OCI-LY7 (cell line): ENCODE measurements around the gene CDCA5.

ENCODE experiments used
- EZH2phosphoT487 ChIP-seq: fragments of 200-600 bp; sonication (generic); IDR thresholded peaks from 2 replicates; pipeline ENCODE4 v1.6.1; 2018; ENCODE audit warnings: low read depth, borderline replicate concordance, mild to moderate bottlenecking, mixed run types, antibody characterized with exemption, low read length, moderate library complexity, mixed read lengths
- TF ChIP-seq, protein P1 (sequence below): fragments of 200-600 bp; sonication (generic); conservative IDR thresholded peaks from 2 replicates; pipeline ENCODE4 v1.5.1; 2014; ENCODE audit warnings: mild to moderate bottlenecking, antibody characterized with exemption, low read length, moderate library complexity, mixed read lengths

DNA sequence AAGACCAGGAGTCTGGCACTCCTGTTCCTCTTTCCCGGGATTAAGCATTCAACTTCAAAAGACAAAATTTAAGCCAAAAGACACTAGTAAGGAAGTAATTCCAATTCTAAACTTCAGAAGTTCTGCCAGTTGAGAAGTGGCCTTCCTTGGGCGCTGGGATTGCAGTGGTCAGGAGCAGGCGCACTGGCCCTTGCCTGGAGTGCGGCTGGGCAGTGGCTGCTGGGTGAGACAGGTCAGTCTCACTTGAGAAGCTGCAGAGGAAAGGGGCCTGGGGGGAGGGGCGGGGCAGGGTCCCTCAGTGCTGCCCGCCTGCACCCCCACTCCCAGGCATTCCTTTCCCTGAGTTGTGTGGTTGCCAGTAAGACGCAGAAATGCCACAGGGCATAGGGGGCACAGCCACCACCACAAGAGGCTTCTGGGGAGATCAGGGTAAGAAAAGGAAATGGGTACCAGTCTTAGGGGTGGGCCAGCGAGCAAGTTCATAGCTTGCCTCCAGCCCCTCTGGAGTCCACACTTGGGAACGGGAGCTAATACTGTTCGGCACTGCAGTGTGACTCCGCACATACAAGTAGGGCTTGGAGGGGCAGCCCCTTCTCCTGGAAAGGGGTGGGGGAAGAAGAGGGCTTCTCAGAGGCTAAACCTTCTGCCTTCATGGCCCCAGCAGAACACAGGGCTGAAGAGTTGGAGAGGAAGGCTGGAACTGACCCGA, 43.8 kb upstream of the CDCA5 start:
- TF ChIP-seq, protein P1, sequence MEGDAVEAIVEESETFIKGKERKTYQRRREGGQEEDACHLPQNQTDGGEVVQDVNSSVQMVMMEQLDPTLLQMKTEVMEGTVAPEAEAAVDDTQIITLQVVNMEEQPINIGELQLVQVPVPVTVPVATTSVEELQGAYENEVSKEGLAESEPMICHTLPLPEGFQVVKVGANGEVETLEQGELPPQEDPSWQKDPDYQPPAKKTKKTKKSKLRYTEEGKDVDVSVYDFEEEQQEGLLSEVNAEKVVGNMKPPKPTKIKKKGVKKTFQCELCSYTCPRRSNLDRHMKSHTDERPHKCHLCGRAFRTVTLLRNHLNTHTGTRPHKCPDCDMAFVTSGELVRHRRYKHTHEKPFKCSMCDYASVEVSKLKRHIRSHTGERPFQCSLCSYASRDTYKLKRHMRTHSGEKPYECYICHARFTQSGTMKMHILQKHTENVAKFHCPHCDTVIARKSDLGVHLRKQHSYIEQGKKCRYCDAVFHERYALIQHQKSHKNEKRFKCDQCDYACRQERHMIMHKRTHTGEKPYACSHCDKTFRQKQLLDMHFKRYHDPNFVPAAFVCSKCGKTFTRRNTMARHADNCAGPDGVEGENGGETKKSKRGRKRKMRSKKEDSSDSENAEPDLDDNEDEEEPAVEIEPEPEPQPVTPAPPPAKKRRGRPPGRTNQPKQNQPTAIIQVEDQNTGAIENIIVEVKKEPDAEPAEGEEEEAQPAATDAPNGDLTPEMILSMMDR, result no peak
- no peak for TF ChIP-seq EZH2phosphoT487
